ENCODE results near the gene WDR59.

The WDR59 gene

GRCh38 chr16:74903901-74904678, 80.8 kb downstream of the WDR59 start:
- Histone ChIP-seq H3K4me1 (ENCODE audit: control insufficient read depth in 1 of 2, insufficient read depth in 1 of 2, low read depth in 1 of 2, low read length in 1 of 2) (no peaks in the 10 kb centered on the region), H3K9me3 (no peaks in the 10 kb centered on the region), H3K27ac (no peak overlapping the region), H3K36me3 (peaks cover 39% of the 10 kb centered on the region), H3K4me3 (ENCODE audit: low read depth in 1 of 2, low read length in 1 of 2) (no peak overlapping the region), H3K27me3 (no peaks in the 10 kb centered on the region)
- no peak for TF ChIP-seq CTCF (IDR thresholded peaks at IDR 0.05)

GRCh38 chr16:74903120-74903519, 81.8 kb downstream of the WDR59 start:
- Histone ChIP-seq H3K36me3 (peaks cover 35% of the 10 kb centered on the region), H3K4me3 (ENCODE audit: low read depth in 1 of 2, low read length in 1 of 2) (no peak overlapping the region), H3K27ac (no peak overlapping the region), H3K27me3 (no peaks in the 10 kb centered on the region), H3K9me3 (no peaks in the 10 kb centered on the region), H3K4me1 (ENCODE audit: control insufficient read depth in 1 of 2, insufficient read depth in 1 of 2, low read depth in 1 of 2, low read length in 1 of 2) (no peaks in the 10 kb centered on the region)
- TF ChIP-seq CTCF (IDR thresholded peaks at IDR 0.05): no peak

- peaks cover 27% of the 10 kb centered on the region for H3K36me3 ChIP-seq
- no peak overlapping the region for H3K27ac ChIP-seq
- no peaks in the 10 kb centered on the region for H3K9me3 ChIP-seq
- no peak for TF ChIP-seq CTCF (IDR thresholded peaks at IDR 0.05)
- H3K27me3 ChIP-seq: no peaks in the 10 kb centered on the region
- no peak overlapping the region for H3K4me3 ChIP-seq (ENCODE audit: low read depth in 1 of 2, low read length in 1 of 2)
- no peaks in the 10 kb centered on the region for H3K4me1 ChIP-seq (ENCODE audit: control insufficient read depth in 1 of 2, insufficient read depth in 1 of 2, low read depth in 1 of 2, low read length in 1 of 2)
Measured at GRCh38 chr16:74902161-74902560, 82.8 kb downstream of the WDR59 start.

GRCh38 chr16:74901606-74902005, 83.3 kb downstream of the WDR59 start:
- H3K27ac ChIP-seq: no peak overlapping the region
- peaks cover 21% of the 10 kb centered on the region for H3K36me3 ChIP-seq
- H3K4me1 ChIP-seq (ENCODE audit: control insufficient read depth in 1 of 2, insufficient read depth in 1 of 2, low read depth in 1 of 2, low read length in 1 of 2): no peaks in the 10 kb centered on the region
- no peak overlapping the region for H3K4me3 ChIP-seq (ENCODE audit: low read depth in 1 of 2, low read length in 1 of 2)
- no peaks in the 10 kb centered on the region for H3K27me3 ChIP-seq
- TF ChIP-seq CTCF (IDR thresholded peaks at IDR 0.05): no peak
- H3K9me3 ChIP-seq: no peaks in the 10 kb centered on the region

- Histone ChIP-seq H3K27ac (no peak overlapping the region), H3K36me3 (peaks cover 18% of the 10 kb centered on the region), H3K9me3 (no peaks in the 10 kb centered on the region), H3K4me3 (ENCODE audit: low read depth in 1 of 2, low read length in 1 of 2) (no peak overlapping the region), H3K27me3 (no peaks in the 10 kb centered on the region), H3K4me1 (ENCODE audit: control insufficient read depth in 1 of 2, insufficient read depth in 1 of 2, low read depth in 1 of 2, low read length in 1 of 2) (no peaks in the 10 kb centered on the region)
- TF ChIP-seq CTCF (IDR thresholded peaks at IDR 0.05): no peak
Measured at GRCh38 chr16:74899816-74900215, 85.1 kb downstream of the WDR59 start.

All from neutrophil (primary cell).